Mucosa of rectum (tissue), 2 donors: ENCODE results near the gene ETV6.

Experiments used
- H3K27ac ChIP-seq, 2 donors: one replicate each; pipeline ENCODE4 v1.7.0; 2013; ENCODE audit warnings: inconsistent platforms in 2 of 2, low read depth in 2 of 2, low read length in 2 of 2
- H3K27me3 ChIP-seq, 2 donors: one replicate each; pipeline ENCODE4 v1.7.0; 2013; ENCODE audit warnings: low read length in 2 of 2; ENCODE audit not compliant: control insufficient read depth in 2 of 2, insufficient read depth in 2 of 2
- H3K36me3 ChIP-seq, 2 donors: one replicate each; pipeline ENCODE4 v1.7.0; 2013; ENCODE audit warnings: low read length in 2 of 2; ENCODE audit not compliant: control insufficient read depth in 2 of 2, insufficient read depth in 2 of 2
- H3K4me1 ChIP-seq, 2 donors: one replicate each; pipeline ENCODE4 v1.7.0; 2013; ENCODE audit warnings: low read length in 2 of 2, mild to moderate bottlenecking in 1 of 2; ENCODE audit not compliant: control insufficient read depth in 2 of 2, insufficient read depth in 2 of 2
- H3K4me3 ChIP-seq, 2 donors: one replicate each; pipeline ENCODE4 v1.7.0; 2013; ENCODE audit warnings: low read length in 2 of 2
- H3K9ac ChIP-seq, 2 donors: one replicate each; pipeline ENCODE4 v1.7.0; 2013; ENCODE audit warnings: low read length in 2 of 2, low read depth in 1 of 2, mild to moderate bottlenecking in 1 of 2
- H3K9me3 ChIP-seq, 2 donors: one replicate each; pipeline ENCODE4 v1.7.0; 2013; ENCODE audit warnings: low read length in 2 of 2; ENCODE audit not compliant: control insufficient read depth in 2 of 2
- donor health status: healthy.
- donor health status: Normal muscosa, but diverticular disease.

Gene ETV6

GRCh38 chr12:11758510-11759493, 109.3 kb downstream of the ETV6 start:
- H3K27me3 ChIP-seq: no peaks in the 10 kb centered on the region
- no peaks in the 10 kb centered on the region for H3K9me3 ChIP-seq
- peak overlapping the region; percentile 75 to 82 for H3K27ac ChIP-seq
- H3K4me1 ChIP-seq: peaks cover 34 to 35% of the 10 kb centered on the region in 2 donors
- H3K4me3 ChIP-seq: no peak overlapping the region
- H3K36me3 ChIP-seq: peaks cover 12 to 13% of the 10 kb centered on the region in 2 donors
- peak overlapping the region in 1 of 2 donors; percentile 39 for H3K9ac ChIP-seq

GRCh38 chr12:11759494-11759878, 110.0 kb downstream of the ETV6 start:
- peaks cover 35 to 39% of the 10 kb centered on the region in 2 donors for H3K4me1 ChIP-seq
- H3K27ac ChIP-seq: peak overlapping the region; percentile 16 to 62
- no peaks in the 10 kb centered on the region for H3K9me3 ChIP-seq
- peaks cover 5 to 6% of the 10 kb centered on the region in 2 donors for H3K36me3 ChIP-seq
- no peak overlapping the region for H3K4me3 ChIP-seq
- no peaks in the 10 kb centered on the region for H3K27me3 ChIP-seq
- no peak overlapping the region for H3K9ac ChIP-seq

GRCh38 chr12:11759899-11760298, 110.4 kb downstream of the ETV6 start:
- Histone ChIP-seq H3K4me3 (no peak overlapping the region), H3K36me3 (peaks cover 3 to 7% of the 10 kb centered on the region in 2 donors), H3K27ac (peak overlapping the region; percentile 16 to 62), H3K27me3 (no peaks in the 10 kb centered on the region), H3K9me3 (no peaks in the 10 kb centered on the region), H3K9ac (no peak overlapping the region), H3K4me1 (peaks cover 35 to 39% of the 10 kb centered on the region in 2 donors)

GRCh38 chr12:11761869-11762567, 112.5 kb downstream of the ETV6 start:
- no peaks in the 10 kb centered on the region for H3K27me3 ChIP-seq
- H3K9ac ChIP-seq: no peak overlapping the region
- H3K27ac ChIP-seq: peak overlapping the region; percentile 30 to 61
- H3K9me3 ChIP-seq: no peaks in the 10 kb centered on the region
- H3K4me1 ChIP-seq: peaks cover 32 to 50% of the 10 kb centered on the region in 2 donors
- no peak overlapping the region for H3K4me3 ChIP-seq
- peaks cover 0 to 3% of the 10 kb centered on the region in 2 donors for H3K36me3 ChIP-seq

- Histone ChIP-seq H3K27ac (peak overlapping the region; percentile 58 to 61), H3K4me3 (no peak overlapping the region), H3K4me1 (peaks cover 29 to 50% of the 10 kb centered on the region in 2 donors)
Measured at GRCh38 chr12:11762723-11763326, 113.4 kb downstream of the ETV6 start.

GRCh38 chr12:11763760-11764520, 114.5 kb downstream of the ETV6 start:
- Histone ChIP-seq H3K9me3 (no peaks in the 10 kb centered on the region), H3K4me3 (no peak overlapping the region), H3K36me3 (peaks cover 0 to 3% of the 10 kb centered on the region in 2 donors), H3K4me1 (peaks cover 36 to 48% of the 10 kb centered on the region in 2 donors), H3K9ac (no peak overlapping the region), H3K27ac (peak overlapping the region; percentile 58 to 61), H3K27me3 (no peaks in the 10 kb centered on the region)

More at GRCh38 chr12:11762723-11763326, 113.4 kb downstream of the ETV6 start:
- Histone ChIP-seq H3K36me3 (peaks cover 0 to 3% of the 10 kb centered on the region in 2 donors), H3K27me3 (no peaks in the 10 kb centered on the region), H3K9me3 (no peaks in the 10 kb centered on the region), H3K9ac (no peak overlapping the region)

- H3K9ac ChIP-seq: no peak overlapping the region
- no peaks in the 10 kb centered on the region for H3K9me3 ChIP-seq
- peak overlapping the region; percentile 64 to 81 for H3K27ac ChIP-seq
- no peaks in the 10 kb centered on the region for H3K27me3 ChIP-seq
- H3K4me3 ChIP-seq: no peak overlapping the region
- H3K4me1 ChIP-seq: peaks cover 44 to 49% of the 10 kb centered on the region in 2 donors
- peaks cover 0 to 3% of the 10 kb centered on the region in 2 donors for H3K36me3 ChIP-seq
Measured at GRCh38 chr12:11764837-11765236, 115.4 kb downstream of the ETV6 start.

- H3K4me3 ChIP-seq: no peak overlapping the region
- no peaks in the 10 kb centered on the region for H3K27me3 ChIP-seq
- no peak overlapping the region for H3K9ac ChIP-seq
- peaks cover 50 to 54% of the 10 kb centered on the region in 2 donors for H3K4me1 ChIP-seq
- H3K9me3 ChIP-seq: no peaks in the 10 kb centered on the region
- peak overlapping the region; percentile 64 to 81 for H3K27ac ChIP-seq
- H3K36me3 ChIP-seq: peaks cover 0 to 3% of the 10 kb centered on the region in 2 donors
Measured at GRCh38 chr12:11765421-11765816, 115.9 kb downstream of the ETV6 start.
